ENCODE data around the gene TRAF6. TPM values are rescaled to one million over a fixed set of nuclear protein-coding genes. Genes with fewer than 3 reads are reported as not detected.

Gene TRAF6
- total RNA-seq, 1 experiment from 2014 or later, result 9.2 TPM

- Mint-ChIP-seq H3K27ac (ENCODE audit: low read depth, unreplicated experiment) (no peak overlapping the region), H3K4me1 (ENCODE audit: insufficient read depth, unreplicated experiment) (no peaks in the 10 kb centered on the region), H3K27me3 (ENCODE audit: insufficient read depth, unreplicated experiment) (no peaks in the 10 kb centered on the region), H3K4me3 (ENCODE audit: unreplicated experiment) (no peak overlapping the region), H3K36me3 (ENCODE audit: insufficient read depth, unreplicated experiment) (no peaks in the 10 kb centered on the region), H3K9me3 (ENCODE audit: unreplicated experiment) (no peaks in the 10 kb centered on the region)
- DNase-seq (ENCODE audit: unreplicated experiment), result peak; percentile 59
- intact Hi-C loops (cut with micrococcal nuclease), result loop anchor here (1.0 to 2.0 kb wide), 4 partner anchors 102 to 864 kb away; no protein-coding TSS in a partner anchor
- ChIA-PET CTCF (interaction anchor here (0.5 to 6.5 kb wide), 51 partner anchors 9 to 1259 kb away, joined by 3 to 242 read pairs (median 4); partner anchors contain the start of genes COMMD9 and PRR5L), POLR2A (interaction anchor here (0.7 to 3.3 kb wide), 6 partner anchors 11 to 189 kb away, joined by 3 to 15 read pairs (median 6); partner anchors contain the start of gene PRR5L)
- TF ChIP-seq CTCF (IDR thresholded peaks at IDR 0.05; ENCODE audit: unreplicated experiment), result peak; percentile 72
- BruUV-seq (replicated peaks), result no TSS peak
These were observed 31.3 kb downstream of the TRAF6 start for GRCh38 chr11:36478700-36479329.

DNA sequence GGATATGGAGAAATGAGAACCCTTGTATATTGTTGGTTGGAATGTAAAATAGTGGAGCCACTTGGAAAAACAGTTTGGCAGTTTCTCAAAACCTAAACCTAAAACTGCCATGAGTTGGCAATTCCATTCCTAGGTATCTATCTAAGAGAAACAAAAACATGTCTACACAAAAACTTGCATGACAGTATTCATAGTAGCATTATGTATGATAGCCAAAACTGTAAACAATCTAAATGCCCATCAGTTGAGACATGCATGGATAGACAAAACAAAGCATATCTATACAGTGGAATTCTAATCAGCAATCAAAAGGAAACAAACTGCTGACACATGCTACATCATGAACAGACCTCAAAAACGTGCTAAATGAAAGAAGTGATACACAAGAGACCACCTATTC, 34.9 kb downstream of the TRAF6 start:
- Mint-ChIP-seq H3K36me3 (ENCODE audit: insufficient read depth, unreplicated experiment) (no peaks in the 10 kb centered on the region), H3K4me1 (ENCODE audit: insufficient read depth, unreplicated experiment) (peaks cover 6% of the 10 kb centered on the region), H3K4me3 (ENCODE audit: unreplicated experiment) (no peak overlapping the region), H3K9me3 (ENCODE audit: unreplicated experiment) (no peaks in the 10 kb centered on the region), H3K27me3 (ENCODE audit: insufficient read depth, unreplicated experiment) (no peaks in the 10 kb centered on the region), H3K27ac (ENCODE audit: low read depth, unreplicated experiment) (no peak overlapping the region)
- CTCF ChIA-PET, result interaction anchor here (1.4 to 6.5 kb wide), 3 partner anchors 17 to 181 kb away, joined by 4 to 242 read pairs (median 61); partner anchors contain the start of genes COMMD9 and PRR5L
- no peak for TF ChIP-seq CTCF (IDR thresholded peaks at IDR 0.05; ENCODE audit: unreplicated experiment)
- DNase-seq (ENCODE audit: unreplicated experiment), result no peak
- POLR2A ChIA-PET, result interaction anchor here (0.6 kb wide), 1 partner anchor 780 kb away, joined by 3 read pairs; no protein-coding TSS in a partner anchor
- intact Hi-C loops (cut with micrococcal nuclease), result no loop called here
- no TSS peak for BruUV-seq (replicated peaks)

DNA sequence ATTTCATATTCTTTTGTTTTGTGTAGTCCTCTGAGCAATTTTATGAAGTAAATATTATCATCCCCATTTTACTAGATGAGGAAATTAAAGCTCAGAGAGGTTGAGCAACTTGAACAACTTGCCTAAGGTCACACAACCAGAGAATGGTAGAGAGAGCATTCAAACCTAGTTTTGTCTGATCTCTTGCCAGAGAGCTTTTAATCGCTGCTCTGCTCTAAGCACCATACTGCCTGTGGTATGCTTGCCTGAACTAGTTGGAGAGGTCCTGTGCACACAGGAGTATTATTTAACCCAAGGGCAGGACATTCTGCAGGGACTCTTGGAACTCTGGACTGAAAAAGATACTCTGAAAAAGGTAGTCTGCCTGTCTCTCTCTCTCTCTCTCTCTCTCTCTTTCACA, 38.5 kb downstream of the TRAF6 start:
- Mint-ChIP-seq H3K36me3 (ENCODE audit: insufficient read depth, unreplicated experiment) (no peaks in the 10 kb centered on the region), H3K9me3 (ENCODE audit: unreplicated experiment) (no peaks in the 10 kb centered on the region), H3K27me3 (ENCODE audit: insufficient read depth, unreplicated experiment) (no peaks in the 10 kb centered on the region), H3K27ac (ENCODE audit: low read depth, unreplicated experiment) (no peak overlapping the region), H3K4me1 (ENCODE audit: insufficient read depth, unreplicated experiment) (peaks cover 18% of the 10 kb centered on the region), H3K4me3 (ENCODE audit: unreplicated experiment) (no peak overlapping the region)
- BruUV-seq (replicated peaks), result no TSS peak
- ChIA-PET CTCF (interaction anchor here (0.6 to 2.3 kb wide), 2 partner anchors 22 to 34 kb away, joined by 5 to 8 read pairs; no protein-coding TSS in a partner anchor), POLR2A (interaction anchor here (0.7 to 1.1 kb wide), 4 partner anchors 16 to 338 kb away, joined by 3 to 5 read pairs (median 4); no protein-coding TSS in a partner anchor)
- intact Hi-C loops (cut with micrococcal nuclease), result no loop called here
- TF ChIP-seq CTCF (IDR thresholded peaks at IDR 0.05; ENCODE audit: unreplicated experiment), result no peak
- peak; percentile 47 for DNase-seq (ENCODE audit: unreplicated experiment)

DNA sequence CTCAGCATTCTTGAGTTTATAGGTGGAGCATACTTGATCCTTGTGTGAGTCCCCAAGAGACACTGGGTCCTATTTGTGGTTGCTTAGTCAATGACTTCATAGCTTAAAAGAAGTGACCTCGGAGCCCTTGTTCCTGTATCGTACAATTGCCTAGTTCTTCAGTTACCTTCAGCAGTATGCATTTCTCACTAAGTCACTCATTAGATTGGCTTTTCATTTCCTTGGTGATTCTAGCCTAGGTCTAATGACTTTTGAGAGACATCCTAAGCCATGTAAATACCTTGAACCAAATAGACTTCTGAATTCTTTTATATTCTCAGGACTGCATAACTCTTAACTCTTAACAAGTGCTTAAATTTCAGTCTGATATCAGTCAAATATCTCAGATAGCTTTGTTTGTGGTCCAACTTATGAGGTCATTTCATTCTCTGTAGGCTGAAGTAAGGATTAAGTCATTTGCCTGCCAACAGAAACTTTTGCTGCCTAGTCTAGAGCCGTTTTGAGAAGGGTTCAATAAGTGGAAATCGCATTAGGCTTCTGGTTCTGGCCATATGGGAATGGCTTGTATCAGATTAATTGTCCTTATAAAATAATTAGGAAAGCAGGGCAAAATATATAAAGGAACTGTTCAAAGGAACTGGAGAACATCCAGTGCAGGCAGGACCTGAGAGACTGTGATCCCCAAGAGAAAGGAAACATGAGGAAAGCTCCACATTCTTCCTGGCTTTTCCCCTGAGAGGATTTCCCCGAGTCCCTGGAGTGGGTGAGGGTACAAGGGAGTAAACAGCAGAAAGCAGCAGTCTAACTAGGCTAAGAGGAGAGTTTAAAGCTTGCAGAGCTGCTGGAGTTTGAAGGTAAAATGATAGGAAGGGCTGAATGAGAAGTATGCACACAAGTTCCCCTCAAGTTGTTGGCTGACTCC, 39.9 kb downstream of the TRAF6 start:
- no peak for TF ChIP-seq CTCF (IDR thresholded peaks at IDR 0.05; ENCODE audit: unreplicated experiment)
- H3K27me3 Mint-ChIP-seq (ENCODE audit: insufficient read depth, unreplicated experiment), result no peaks in the 10 kb centered on the region
- ChIA-PET CTCF (interaction anchor here (0.8 to 1.9 kb wide), 6 partner anchors 9 to 205 kb away, joined by 3 to 8 read pairs (median 5); no protein-coding TSS in a partner anchor), POLR2A (interaction anchor here (1.0 kb wide), 1 partner anchor 39 kb away, joined by 4 read pairs; no protein-coding TSS in a partner anchor)
- peaks cover 18% of the 10 kb centered on the region for H3K4me1 Mint-ChIP-seq (ENCODE audit: insufficient read depth, unreplicated experiment)
- no peak for DNase-seq (ENCODE audit: unreplicated experiment)
- H3K4me3 Mint-ChIP-seq (ENCODE audit: unreplicated experiment), result no peak overlapping the region
- H3K9me3 Mint-ChIP-seq (ENCODE audit: unreplicated experiment), result no peaks in the 10 kb centered on the region
- intact Hi-C loops (cut with micrococcal nuclease), result no loop called here
- no TSS peak for BruUV-seq (replicated peaks)
- peaks cover 6% of the 10 kb centered on the region for H3K36me3 Mint-ChIP-seq (ENCODE audit: insufficient read depth, unreplicated experiment)
- no peak overlapping the region for H3K27ac Mint-ChIP-seq (ENCODE audit: low read depth, unreplicated experiment)
